A549 (cell line): ENCODE data around the gene FSD1. TPM values are rescaled to one million over a fixed set of nuclear protein-coding genes. Genes with fewer than 3 reads are reported as not detected.

Experiments used
- BCL3 ChIP-seq: fragments of >200 bp; sonication (Bioruptor Twin); formaldehyde crosslinking; IDR thresholded peaks from 3 replicates; pipeline ENCODE4 v1.6.1; 2016
- CBX2 ChIP-seq: fragments of 200-600 bp; sonication (generic); IDR thresholded peaks from 2 replicates; pipeline ENCODE4 v1.6.1; 2016; ENCODE audit warnings: low read depth, mild to moderate bottlenecking, borderline replicate concordance
- CBX8 ChIP-seq: fragments of 200-600 bp; sonication (generic); IDR thresholded peaks from 2 replicates; pipeline ENCODE4 v1.6.1; 2016
- CHD2 ChIP-seq: fragments of 150-350 bp; IDR thresholded peaks from 2 replicates; pipeline ENCODE4 v1.6.1; 2014; ENCODE audit warnings: low read length; ENCODE audit not compliant: partially characterized antibody
- CTCF ChIP-seq: fragments of >200 bp; sonication (Bioruptor Twin); formaldehyde crosslinking; IDR thresholded peaks from 3 replicates; pipeline ENCODE4 v1.5.1; 2016
- E2F6 ChIP-seq: IDR thresholded peaks from 2 replicates; pipeline ENCODE4 v1.6.1; 2012; ENCODE audit warnings: low read depth, borderline replicate concordance
- EHF ChIP-seq: fragments of 250-450 bp; sonication (Bioruptor Pico); IDR thresholded peaks from 2 replicates; pipeline ENCODE4 v1.5.0; 2020; ENCODE audit warnings: mild to moderate bottlenecking
- ELK1 ChIP-seq: fragments of 150-350 bp; IDR thresholded peaks from 2 replicates; pipeline ENCODE4 v1.6.1; 2014; ENCODE audit warnings: low read depth, mild to moderate bottlenecking, low read length
- EP300 ChIP-seq, 2 experiments: fragments of >200 bp; sonication (Bioruptor Twin); formaldehyde crosslinking; IDR thresholded peaks; 2 replicates in 1 of 2; 3 replicates in 1 of 2; pipeline ENCODE4 v1.6.1; 2016 to 2017
- GATA3 ChIP-seq: IDR thresholded peaks from 2 replicates; pipeline ENCODE4 v1.6.1; 2012; ENCODE audit warnings: borderline replicate concordance
- HES2 ChIP-seq: fragments of >200 bp; sonication (Bioruptor Twin); formaldehyde crosslinking; IDR thresholded peaks from 2 replicates; pipeline ENCODE4 v1.6.1; 2016
- HMGXB4 ChIP-seq: fragments of 250-450 bp; sonication (Bioruptor Pico); IDR thresholded peaks from 2 replicates; pipeline ENCODE4 v1.5.0; 2021; ENCODE audit warnings: mild to moderate bottlenecking, moderate library complexity, borderline replicate concordance
- HOXA7 ChIP-seq: fragments of 250-450 bp; sonication (Bioruptor Pico); IDR thresholded peaks from 2 replicates; pipeline ENCODE4 v1.5.0; 2020; ENCODE audit warnings: mild to moderate bottlenecking, moderate library complexity
- HOXB13 ChIP-seq: fragments of 250-450 bp; sonication (Bioruptor Pico); IDR thresholded peaks from 2 replicates; pipeline ENCODE4 v1.5.0; 2020; ENCODE audit warnings: low read depth, mild to moderate bottlenecking, moderate library complexity
- JUNB ChIP-seq: fragments of >200 bp; sonication (Bioruptor Twin); formaldehyde crosslinking; IDR thresholded peaks from 2 replicates; pipeline ENCODE4 v1.6.1; 2016
- KDM5A ChIP-seq: fragments of 200-600 bp; sonication (generic); IDR thresholded peaks from 2 replicates; pipeline ENCODE4 v1.6.1; 2016; ENCODE audit warnings: antibody characterized with exemption, mild to moderate bottlenecking
- MAFK ChIP-seq: fragments of 450-650 bp; IDR thresholded peaks from 2 replicates; pipeline ENCODE4 v1.6.1; 2014; ENCODE audit not compliant: partially characterized antibody
- NFE2L2 ChIP-seq: fragments of 150-350 bp; conservative IDR thresholded peaks from 2 replicates; pipeline ENCODE4 v1.6.1; 2014; ENCODE audit warnings: low read length
- NR3C1 ChIP-seq: fragments of >200 bp; sonication (Bioruptor Twin); formaldehyde crosslinking; IDR thresholded peaks from 3 replicates; pipeline ENCODE4 v1.6.1; 2017
- PHF8 ChIP-seq: fragments of 200-600 bp; sonication (generic); IDR thresholded peaks from 2 replicates; pipeline ENCODE4 v1.6.1; 2016; ENCODE audit warnings: low read depth, mild to moderate bottlenecking, antibody characterized with exemption, moderate library complexity, borderline replicate concordance
- RAD21 ChIP-seq, 2 experiments: fragments of >200 bp in 1 of 2; sonication (Bioruptor Twin) in 1 of 2; formaldehyde crosslinking in 1 of 2; IDR thresholded peaks in 1 of 2; conservative IDR thresholded peaks in 1 of 2; 2 replicates in 1 of 2; 3 replicates in 1 of 2; pipeline ENCODE4 v1.6.1; 2012 to 2018; ENCODE audit warnings: inconsistent platforms in 1 of 2
- RARB ChIP-seq: fragments of 250-450 bp; sonication (Bioruptor Pico); IDR thresholded peaks from 2 replicates; pipeline ENCODE4 v1.8.0; 2021; ENCODE audit warnings: mild to moderate bottlenecking, moderate library complexity
- RCOR1 ChIP-seq: fragments of 150-350 bp; IDR thresholded peaks from 2 replicates; pipeline ENCODE4 v1.6.1; 2014; ENCODE audit warnings: antibody characterized with exemption, low read length, low read depth
- RNF2 ChIP-seq: fragments of 200-600 bp; sonication (generic); IDR thresholded peaks from 2 replicates; pipeline ENCODE4 v1.6.1; 2016; ENCODE audit warnings: low read depth, mild to moderate bottlenecking, antibody characterized with exemption, moderate library complexity, borderline replicate concordance
- TFCP2L1 ChIP-seq: fragments of 250-450 bp; sonication (Bioruptor Pico); IDR thresholded peaks from 2 replicates; pipeline ENCODE4 v1.5.0; 2021; ENCODE audit warnings: mild to moderate bottlenecking
- TP53 ChIP-seq: fragments of 250-450 bp; sonication (Bioruptor Pico); IDR thresholded peaks from 2 replicates; pipeline ENCODE4 v1.5.0; 2021; ENCODE audit warnings: mild to moderate bottlenecking, moderate library complexity
- ZC3H11A ChIP-seq: fragments of 450-650 bp; IDR thresholded peaks from 2 replicates; pipeline ENCODE4 v1.6.1; 2014; ENCODE audit warnings: antibody characterized with exemption, mild to moderate bottlenecking
- ZFP36 ChIP-seq: fragments of 450-650 bp; IDR thresholded peaks from 2 replicates; pipeline ENCODE4 v1.6.1; 2014; ENCODE audit warnings: borderline replicate concordance; ENCODE audit not compliant: partially characterized antibody
- ZNF302 ChIP-seq: fragments of 250-450 bp; sonication (Bioruptor Pico); IDR thresholded peaks from 2 replicates; pipeline ENCODE4 v1.9.0; 2021; ENCODE audit warnings: inconsistent platforms, mild to moderate bottlenecking, moderate library complexity
- ZSCAN20 ChIP-seq: fragments of 250-450 bp; sonication (Bioruptor Pico); IDR thresholded peaks from 2 replicates; pipeline ENCODE4 v1.8.0; 2022; ENCODE audit warnings: mild to moderate bottlenecking, moderate library complexity
- polyA plus RNA-seq, 4 experiments: library from polyadenylated mRNA; depleted of rRNA in 3 of 4; stranded (reverse); fragments of >200 nt; fragmentation: RNase III in 1 of 4; extraction: RNeasy Plus Mini Kit Qiagen cat#74134 plus additional on column Dnase treatment in 1 of 4; gene quantifications; 2 replicates in 3 of 4; 3 replicates in 1 of 4; pipeline ENCODE4 v1.2.3, GENCODE V29; 2011 to 2017

The FSD1 gene
- polyA plus RNA-seq, 2 of the 4 experiments (the other 2 are of a cell fraction): 3.5 to 13.2 TPM

- TF ChIP-seq PHF8 (peak; percentile 61; the same call in 1 of the 2 replicates), HES2 (no peak), RNF2 (no peak), HOXB13 (CRISPR knock-in tag) (peak; percentile 98), TFCP2L1 (peak; percentile 91; the same call in 1 of the 2 replicates), NR3C1 (no peak), BCL3 (0 out of 3 replicates have a peak, but pooled peaks have one; percentile 70), CBX8 (no peak), ZC3H11A (no peak), JUNB (no peak), EHF (CRISPR knock-in tag) (peak; percentile 99), ZSCAN20 (CRISPR knock-in tag) (peak; percentile 94), CBX2 (no peak), HOXA7 (CRISPR knock-in tag) (no peak), RAD21 (conservative IDR thresholded peaks at IDR 0.05 in 1 of 2, IDR thresholded peaks at IDR 0.05 in 1 of 2) (no peak), HMGXB4 (CRISPR knock-in tag) (0 out of 2 replicates have a peak, but pooled peaks have one; percentile 6), GATA3 (no peak), ELK1 (no peak), E2F6 (0 out of 2 replicates have a peak, but pooled peaks have one; percentile 30), RCOR1 (no peak), RARB (0 out of 2 replicates have a peak, but pooled peaks have one; percentile 61), EP300 (IDR thresholded peaks at IDR 0.05) (no peak), KDM5A (no peak), NFE2L2 (no peak), TP53 (peak; percentile 92; the same call in 1 of the 2 replicates), CTCF (no peak), CHD2 (peak; percentile 38), ZFP36 (no peak), ZNF302 (peak; percentile 94), MAFK (no peak)
Measured at GRCh38 chr19:4342615-4343369, 38.4 kb downstream of the FSD1 start (continued).
